HEK293T (cell line): ENCODE data around the gene ITSN1.

Experiments used
- ARNT ChIP-seq: fragments of 450-650 bp; IDR thresholded peaks from 2 replicates; pipeline ENCODE4 v1.6.1; 2017; ENCODE audit warnings: mild to moderate bottlenecking
- BHLHE40 ChIP-seq: fragments of 450-650 bp; IDR thresholded peaks from 2 replicates; pipeline ENCODE4 v1.6.1; 2016; ENCODE audit warnings: mild to moderate bottlenecking, moderate library complexity, borderline replicate concordance
- ELF4 ChIP-seq: fragments of 450-650 bp; IDR thresholded peaks from 2 replicates; pipeline ENCODE4 v1.6.1; 2017; ENCODE audit warnings: antibody characterized with exemption
- FOXA1 ChIP-seq: fragments of 450-650 bp; IDR thresholded peaks from 2 replicates; pipeline ENCODE4 v1.6.1; 2016; ENCODE audit warnings: mild to moderate bottlenecking
- FOXK2 ChIP-seq: fragments of 450-650 bp; IDR thresholded peaks from 2 replicates; pipeline ENCODE4 v1.6.1; 2016; ENCODE audit warnings: mild to moderate bottlenecking
- FOXM1 ChIP-seq: fragments of 450-650 bp; IDR thresholded peaks from 2 replicates; pipeline ENCODE4 v1.6.1; 2017; ENCODE audit warnings: mild to moderate bottlenecking, borderline replicate concordance
- LEF1 ChIP-seq: fragments of 450-650 bp; IDR thresholded peaks from 2 replicates; pipeline ENCODE4 v1.6.1; 2017; ENCODE audit warnings: mild to moderate bottlenecking, borderline replicate concordance
- NFRKB ChIP-seq: fragments of 450-650 bp; IDR thresholded peaks from 2 replicates; pipeline ENCODE4 v1.6.1; 2016; ENCODE audit warnings: mild to moderate bottlenecking, moderate library complexity
- SP1 ChIP-seq: fragments of 450-650 bp; IDR thresholded peaks from 2 replicates; pipeline ENCODE4 v1.6.1; 2017
- SUZ12 ChIP-seq: fragments of 450-650 bp; IDR thresholded peaks from 2 replicates; pipeline ENCODE4 v1.6.1; 2016; ENCODE audit warnings: mild to moderate bottlenecking
- TARDBP ChIP-seq: fragments of 450-650 bp; IDR thresholded peaks from 2 replicates; pipeline ENCODE4 v1.6.1; 2016

- no peak for TF ChIP-seq SUZ12
- no peak for TF ChIP-seq FOXM1
- TF ChIP-seq FOXA1: no peak
- TF ChIP-seq BHLHE40: no peak
- TF ChIP-seq ELF4: no peak
- no peak for TF ChIP-seq LEF1
- no peak for TF ChIP-seq SP1
- TF ChIP-seq TARDBP: no peak
- no peak for TF ChIP-seq ARNT
- TF ChIP-seq NFRKB: no peak
- no peak for TF ChIP-seq FOXK2
Measured at GRCh38 chr21:33654412-33654811, 12.1 kb downstream of the ITSN1 start.
